DND-41 (cell line): Measurements from ENCODE around the gene ATAD3A.
"Not testable (repeated sequence)": the region's sequence is repeated elsewhere in the genome, so short reads cannot be mapped to it uniquely, and the experiment has no call there.

Source experiments
- ATAC-seq: fragments of 200-7000 bp; cut with Tn5 transposase; 3 replicates; pipeline ENCODE4 v1.9.1; 2021; ENCODE audit warnings: low read depth; ENCODE audit not compliant: insufficient read depth
- DNase-seq: peaks from one replicate; pipeline ENCODE4 v3.0.0-alpha.2; 2020
- H2AFZ ChIP-seq: 2 replicates; pipeline ENCODE4 v1.6.0; 2012; ENCODE audit warnings: low read depth, low read length
- H3K27ac ChIP-seq: 2 replicates; pipeline ENCODE4 v1.5.1; 2012; ENCODE audit warnings: low read length, inconsistent platforms
- H3K27me3 ChIP-seq: fragments of 200-600 bp; sonication (generic); 2 replicates; pipeline ENCODE4 v1.6.0; 2012; ENCODE audit warnings: low read length, mild to moderate bottlenecking, inconsistent platforms; ENCODE audit not compliant: insufficient read depth, poor library complexity
- H3K36me3 ChIP-seq: 2 replicates; pipeline ENCODE4 v1.5.1; 2012; ENCODE audit warnings: low read length, inconsistent platforms; ENCODE audit not compliant: insufficient read depth
- H3K4me1 ChIP-seq: 2 replicates; pipeline ENCODE4 v1.5.1; 2012; ENCODE audit warnings: mild to moderate bottlenecking, low read length; ENCODE audit not compliant: insufficient read depth
- H3K4me2 ChIP-seq: 2 replicates; pipeline ENCODE4 v1.6.0; 2012; ENCODE audit warnings: mild to moderate bottlenecking, moderate library complexity, low read length, inconsistent platforms; ENCODE audit not compliant: insufficient read depth
- H3K4me3 ChIP-seq, 2 experiments: fragments of 200-600 bp in 1 of 2; shearing (Covaris generic) in 1 of 2; 2 replicates each; pipeline ENCODE4 v1.5.1; 2012 to 2016; ENCODE audit warnings: inconsistent platforms in 2 of 2, low read length in 2 of 2, mild to moderate bottlenecking in 2 of 2, low read depth in 1 of 2, moderate library complexity in 1 of 2
- H3K79me2 ChIP-seq: 2 replicates; pipeline ENCODE4 v1.6.0; 2012; ENCODE audit warnings: low read length, inconsistent platforms; ENCODE audit not compliant: insufficient read depth
- H3K9ac ChIP-seq: 2 replicates; pipeline ENCODE4 v1.6.0; 2012; ENCODE audit warnings: low read depth, mild to moderate bottlenecking, inconsistent platforms, low read length, moderate library complexity
- H3K9me3 ChIP-seq: 2 replicates; pipeline ENCODE4 v1.5.1; 2012; ENCODE audit warnings: low read length, moderate library complexity, mild to moderate bottlenecking, inconsistent platforms; ENCODE audit not compliant: insufficient read depth, severe bottlenecking
- H4K20me1 ChIP-seq: 2 replicates; pipeline ENCODE4 v1.6.0; 2012; ENCODE audit warnings: low read length; ENCODE audit not compliant: insufficient read depth
- CTCF ChIP-seq: IDR thresholded peaks from 2 replicates; pipeline ENCODE4 v1.5.1; 2012; ENCODE audit warnings: borderline replicate concordance, low read length, moderate library complexity, mild to moderate bottlenecking; ENCODE audit not compliant: poor library complexity, severe bottlenecking; ENCODE audit errors: extremely low read depth
- EZH2 ChIP-seq: IDR thresholded peaks from 3 replicates; pipeline ENCODE4 v1.6.1; 2012; ENCODE audit warnings: borderline replicate concordance, low read depth, mild to moderate bottlenecking, moderate library complexity, low read length, inconsistent platforms; ENCODE audit not compliant: severe bottlenecking

The ATAD3A gene

DNA sequence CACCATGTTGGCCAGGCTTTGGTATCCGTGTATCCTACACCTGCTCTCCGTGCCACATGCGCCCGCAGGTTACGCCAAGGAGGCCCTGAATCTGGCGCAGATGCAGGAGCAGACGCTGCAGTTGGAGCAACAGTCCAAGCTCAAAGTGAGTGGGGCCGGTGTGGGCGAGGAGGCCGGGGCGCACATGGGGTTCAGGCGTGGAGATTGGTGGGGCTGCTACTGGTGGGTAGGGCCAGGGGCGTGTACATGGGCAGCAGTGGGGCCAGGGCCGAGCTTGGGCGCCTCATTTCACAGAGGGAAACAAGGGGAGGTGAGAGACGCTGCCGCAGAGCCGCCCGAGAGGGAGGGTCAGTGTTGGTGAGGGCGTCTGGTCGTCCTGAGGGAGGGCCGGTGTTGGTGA lies 34.8 kb upstream of the ATAD3A start:
- no peak for ATAC-seq
- Histone ChIP-seq H3K27ac (no peak overlapping the region), H2AFZ (no peak overlapping the region), H3K4me3 (no peak overlapping the region), H3K27me3 (no peaks in the 10 kb centered on the region), H3K9me3 (no peaks in the 10 kb centered on the region), H3K79me2 (peaks cover 44% of the 10 kb centered on the region), H3K9ac (no peak overlapping the region), H3K36me3 (peaks cover 46% of the 10 kb centered on the region), H3K4me2 (no peak overlapping the region), H3K4me1 (peaks cover 22% of the 10 kb centered on the region), H4K20me1 (peaks cover 27% of the 10 kb centered on the region)
- TF ChIP-seq CTCF = no peak
- no peak for TF ChIP-seq EZH2
- no peak for DNase-seq

- Histone ChIP-seq H3K36me3 (peaks cover 62% of the 10 kb centered on the region), H3K79me2 (peaks cover 20% of the 10 kb centered on the region)
- no peak for ATAC-seq
Measured at GRCh38 chr1:1479547-1480487, 32.1 kb upstream of the ATAD3A start.

DNA sequence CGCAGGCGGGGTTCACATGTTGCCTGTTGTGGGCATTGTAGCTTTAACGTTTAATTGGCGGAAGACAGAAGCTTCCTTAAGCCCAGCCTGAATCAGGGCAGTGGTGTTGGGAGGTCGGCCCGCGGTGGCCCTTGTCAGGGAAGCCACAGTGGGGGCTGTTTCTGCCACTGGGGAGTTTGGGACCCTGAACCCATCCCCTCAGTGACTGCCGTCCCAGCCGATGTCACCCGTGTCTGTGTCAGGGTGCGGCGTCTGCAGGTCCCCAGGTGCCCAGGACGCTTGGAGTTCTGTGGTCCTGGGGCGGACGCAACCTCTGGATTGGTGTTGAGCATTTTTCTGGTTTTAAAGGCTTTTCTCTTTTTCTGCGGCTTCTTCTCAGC lies 31.5 kb upstream of the ATAD3A start:
- not testable (repeated sequence) for DNase-seq, ATAC-seq, H2AFZ ChIP-seq, H3K4me3 ChIP-seq, H3K4me1 ChIP-seq, H3K9me3 ChIP-seq, H3K9ac ChIP-seq, H3K27ac ChIP-seq, H3K4me2 ChIP-seq, H3K27me3 ChIP-seq
- Histone ChIP-seq H3K36me3 (peaks cover 66% of the 10 kb centered on the region), H4K20me1 (peaks cover 12% of the 10 kb centered on the region; the same call in 1 of the 2 replicates), H3K79me2 (peaks cover 15% of the 10 kb centered on the region)

More at GRCh38 chr1:1479547-1480487, 32.1 kb upstream of the ATAD3A start:
- H3K9ac ChIP-seq = no peak overlapping the region
- no peak overlapping the region for H3K4me2 ChIP-seq
- TF ChIP-seq CTCF (no peak), EZH2 (no peak)
- H4K20me1 ChIP-seq = peaks cover 12% of the 10 kb centered on the region; the same call in 1 of the 2 replicates
- H3K4me1 ChIP-seq = no peaks in the 10 kb centered on the region
- no peak for DNase-seq
- H3K27ac ChIP-seq = no peak overlapping the region
- no peak overlapping the region for H2AFZ ChIP-seq
- no peaks in the 10 kb centered on the region for H3K27me3 ChIP-seq
- no peak overlapping the region for H3K4me3 ChIP-seq
- no peaks in the 10 kb centered on the region for H3K9me3 ChIP-seq

- H3K36me3 ChIP-seq = peaks cover 72% of the 10 kb centered on the region
- H4K20me1 ChIP-seq, H3K4me2 ChIP-seq, H3K4me1 ChIP-seq, H3K27ac ChIP-seq, H3K9ac ChIP-seq, ATAC-seq, DNase-seq, H3K27me3 ChIP-seq, H2AFZ ChIP-seq, H3K79me2 ChIP-seq, H3K4me3 ChIP-seq, H3K9me3 ChIP-seq: not testable (repeated sequence)
Measured at GRCh38 chr1:1481811-1482210, 30.2 kb upstream of the ATAD3A start.
